Hematopoietic multipotent progenitor cell treated with erythropoietin and hydrocortisone succinate and interleukin-3 and kit ligand, for 17 days (in vitro differentiated cells): Measurements from ENCODE around the gene FAM163B.
"Not testable (repeated sequence)": the region's sequence is repeated elsewhere in the genome, so short reads cannot be mapped to it uniquely, and the experiment has no call there.

Experiments used
- DNase-seq: peaks from one replicate; pipeline ENCODE4 v3.0.0-alpha.2; 2015; ENCODE audit warnings: low spot score

Gene FAM163B

DNA sequence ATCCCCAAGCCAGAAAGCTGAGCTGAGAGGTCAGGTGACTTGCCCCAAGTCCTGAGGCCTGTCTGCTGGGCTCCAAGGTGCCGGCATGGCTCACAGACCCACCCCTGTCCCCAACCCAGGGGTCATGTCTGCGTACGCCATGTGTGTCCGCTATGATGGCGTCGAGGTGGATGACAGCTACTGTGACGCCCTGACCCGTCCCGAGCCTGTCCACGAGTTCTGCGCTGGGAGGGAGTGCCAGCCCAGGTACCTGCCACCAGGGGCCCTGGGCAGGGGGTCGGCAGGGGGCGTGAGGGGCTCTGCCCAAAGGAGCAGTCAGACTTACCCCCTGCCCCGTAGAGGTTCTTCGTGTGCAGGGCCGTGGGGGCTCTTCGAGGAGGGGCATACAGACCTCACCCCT lies 42.4 kb downstream of the FAM163B start:
- no peak for DNase-seq

DNA sequence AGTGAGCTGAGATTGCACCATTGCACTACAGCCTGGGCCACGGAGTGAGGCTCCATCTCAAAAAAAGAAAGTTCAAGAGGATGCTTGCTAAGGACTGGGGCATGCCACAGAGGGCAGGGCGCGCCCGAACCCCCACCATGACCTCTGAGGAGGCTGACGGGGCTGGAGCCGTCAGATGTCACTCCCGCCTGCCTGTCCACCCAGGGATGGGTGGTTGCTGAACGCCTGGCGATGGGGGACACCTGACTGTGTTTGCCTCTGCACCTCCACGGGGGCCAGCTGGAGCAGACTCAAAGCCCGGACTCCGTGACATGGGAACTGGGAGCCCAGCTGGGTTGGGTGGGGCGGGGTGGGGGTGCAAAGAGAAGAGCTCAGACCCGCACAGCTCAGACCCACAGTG lies 42.8 kb downstream of the FAM163B start:
- no peak for DNase-seq

DNA sequence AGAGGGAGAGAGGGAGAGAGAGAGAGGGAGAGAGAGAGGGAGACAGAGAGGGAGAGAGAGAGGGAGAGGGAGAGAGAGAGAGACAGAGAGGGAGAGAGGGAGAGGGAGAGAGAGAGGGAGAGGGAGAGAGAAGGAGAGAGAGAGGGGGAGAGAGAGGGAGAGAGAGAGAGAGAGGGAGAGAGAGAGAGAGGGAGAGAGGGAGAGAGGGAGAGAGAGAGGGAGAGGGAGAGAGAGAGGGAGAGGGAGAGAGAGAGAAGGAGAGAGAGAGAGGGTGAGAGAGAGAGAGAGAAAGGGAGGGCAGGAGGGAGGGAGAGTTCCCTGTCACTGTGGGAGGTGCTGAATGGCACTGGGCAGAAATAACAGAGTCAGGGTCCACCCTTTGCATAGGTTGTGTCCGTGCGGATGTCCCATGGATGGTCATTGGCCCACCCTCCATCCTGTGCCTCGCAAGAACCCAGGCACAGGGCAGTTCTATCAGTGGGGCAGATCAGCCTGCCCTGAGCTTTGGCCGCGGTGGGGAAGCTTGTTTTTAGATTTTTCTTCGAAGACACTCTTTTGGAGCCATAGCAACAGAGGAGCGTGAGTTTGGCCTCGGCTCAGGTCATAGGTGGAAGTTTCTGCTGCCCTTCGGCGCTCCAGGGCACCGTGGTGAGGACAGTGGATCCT lies 44.6 kb downstream of the FAM163B start:
- no peak for DNase-seq

DNA sequence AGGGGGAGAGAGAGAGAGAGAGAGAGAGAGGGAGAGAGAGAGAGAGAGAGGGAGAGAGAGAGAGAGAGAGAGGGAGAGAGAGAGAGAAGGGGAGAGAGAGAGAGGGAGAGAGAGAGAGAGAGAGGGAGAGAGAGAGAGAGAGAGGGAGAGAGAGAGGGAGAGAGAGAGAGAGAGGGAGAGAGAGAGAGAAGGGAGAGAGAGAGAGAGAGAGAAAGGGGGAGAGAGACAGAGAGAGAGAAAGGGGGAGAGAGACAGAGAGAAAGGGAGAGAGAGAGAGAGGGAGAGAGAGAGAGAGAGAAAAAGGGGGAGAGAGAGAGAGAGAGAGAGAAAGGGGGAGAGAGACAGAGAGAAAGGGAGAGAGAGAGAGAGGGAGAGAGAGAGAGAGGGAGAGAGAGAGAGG lies 45.4 kb downstream of the FAM163B start:
- DNase-seq, result not testable (repeated sequence)

DNA sequence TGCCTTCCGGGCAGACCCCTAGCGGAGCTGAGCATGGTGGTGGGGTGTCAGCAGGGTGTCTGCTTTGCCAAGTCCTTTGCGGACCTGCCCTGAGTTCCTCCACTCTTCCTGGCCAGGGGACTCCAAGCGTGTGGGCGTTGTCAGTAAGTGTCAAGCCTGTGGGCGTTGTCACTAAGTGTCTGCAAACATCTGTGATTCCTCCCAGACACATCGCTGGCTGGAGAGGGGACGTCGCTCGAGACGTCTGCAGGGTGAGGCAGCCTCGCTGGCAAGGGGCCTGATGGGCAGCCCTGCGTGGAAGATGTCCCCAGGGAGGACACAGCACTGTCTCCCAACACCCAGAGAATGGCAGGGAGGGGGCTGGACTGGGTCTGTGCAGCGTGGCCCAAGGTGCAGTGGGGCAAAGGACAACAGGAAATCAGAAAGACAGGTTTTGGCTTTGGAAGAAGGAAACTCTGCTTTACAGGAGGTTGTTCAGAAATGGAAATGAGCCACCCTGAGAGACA lies 45.8 kb downstream of the FAM163B start:
- DNase-seq, result no peak

DNA sequence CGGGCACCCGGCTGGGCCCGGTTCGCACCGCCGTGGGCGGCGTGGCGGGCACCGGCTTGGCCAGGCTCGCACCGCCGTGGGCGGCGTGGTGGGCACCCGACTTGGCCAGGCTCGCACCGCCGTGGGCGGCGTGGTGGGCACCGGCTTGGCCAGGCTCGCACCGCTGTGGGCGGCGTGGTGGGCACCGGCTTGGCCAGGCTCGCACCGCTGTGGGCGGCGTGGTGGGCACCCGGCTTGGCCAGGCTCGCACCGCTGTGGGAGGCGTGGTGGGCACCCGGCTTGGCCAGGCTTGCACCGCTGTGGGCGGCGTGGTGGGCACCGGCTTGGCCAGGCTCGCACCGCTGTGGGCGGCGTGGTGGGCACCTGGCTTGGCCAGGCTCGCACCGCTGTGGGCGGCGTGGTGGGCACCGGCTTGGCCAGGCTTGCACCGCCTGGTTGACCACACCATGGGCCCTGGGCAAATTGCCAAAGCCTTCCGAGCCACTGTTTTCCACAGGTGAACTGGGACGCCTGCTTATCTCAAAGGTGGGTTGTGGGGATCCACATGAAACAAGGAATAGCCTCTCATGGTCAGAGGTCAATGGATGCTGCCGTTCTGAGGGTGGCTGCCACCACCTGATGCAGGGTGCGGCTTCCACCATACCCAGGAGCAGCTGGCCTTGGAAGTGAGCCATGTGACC lies 46.4 kb downstream of the FAM163B start:
- no peak for DNase-seq

DNA sequence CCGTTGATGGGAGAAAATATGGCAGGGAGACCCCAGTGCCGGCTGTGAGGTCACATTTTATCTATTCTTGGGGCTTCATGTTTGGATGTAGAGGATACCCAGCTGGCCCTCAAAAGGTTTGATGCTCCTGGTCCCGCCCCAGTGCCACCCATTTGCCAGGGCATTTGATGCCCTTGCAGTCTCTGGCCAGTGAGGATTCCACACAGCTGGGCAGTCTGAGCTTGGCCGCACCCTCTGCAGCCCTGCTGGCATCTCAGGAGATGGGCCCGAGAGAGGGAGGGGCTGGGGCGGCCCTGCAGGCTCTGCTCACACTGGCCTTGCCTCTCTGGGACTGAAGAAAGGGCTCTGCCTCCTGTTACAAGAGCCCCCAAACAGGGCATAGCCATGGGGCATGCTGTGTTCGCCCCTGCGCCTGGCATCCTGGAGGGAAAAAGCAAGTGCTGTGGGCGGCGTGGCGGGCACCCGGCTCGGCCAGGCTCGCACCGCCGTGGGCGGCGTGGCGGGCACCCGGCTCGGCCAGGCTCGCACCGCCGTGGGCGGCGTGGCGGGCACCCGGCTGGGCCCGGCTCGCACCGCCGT lies 47.1 kb downstream of the FAM163B start:
- no peak for DNase-seq

DNA sequence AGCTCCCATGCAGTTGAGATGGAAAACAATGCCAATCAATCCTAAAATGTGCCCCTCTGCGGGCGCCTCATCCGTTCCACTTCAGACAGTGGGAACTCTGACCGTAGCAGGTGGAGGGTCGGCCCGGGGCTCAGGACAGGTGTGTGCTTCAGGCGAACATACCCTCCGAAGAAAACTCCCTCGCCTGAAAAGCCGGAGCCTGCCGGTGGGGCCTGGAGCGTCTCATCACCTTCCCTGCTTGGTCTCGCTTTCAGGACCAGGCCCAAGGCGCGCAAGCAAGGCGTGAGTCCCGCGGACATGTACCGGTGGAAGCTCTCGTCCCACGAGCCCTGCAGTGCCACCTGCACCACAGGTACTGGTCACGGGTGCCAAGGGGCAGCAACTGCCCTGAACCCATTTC lies 48.2 kb downstream of the FAM163B start:
- no peak for DNase-seq

DNA sequence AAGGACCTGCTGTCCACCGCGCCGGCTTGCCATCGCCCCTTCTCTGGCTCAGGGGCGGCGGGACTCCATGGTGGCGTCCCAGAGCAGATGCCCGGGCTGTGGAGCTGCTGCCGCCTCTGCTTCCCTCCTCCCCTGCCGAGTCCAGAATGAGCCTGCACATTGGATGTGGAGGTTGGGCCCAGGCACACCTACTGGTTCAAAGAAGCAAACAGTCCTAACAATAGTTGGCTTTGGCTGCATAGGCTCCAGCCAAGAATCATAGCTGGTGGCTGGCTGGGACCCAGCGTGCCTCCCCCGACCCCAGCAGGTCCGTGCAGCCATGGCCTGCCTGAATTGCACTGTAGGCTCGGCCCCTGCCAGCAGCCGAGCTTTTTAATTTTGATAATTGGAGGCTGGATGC lies 48.9 kb downstream of the FAM163B start:
- DNase-seq, result no peak

DNA sequence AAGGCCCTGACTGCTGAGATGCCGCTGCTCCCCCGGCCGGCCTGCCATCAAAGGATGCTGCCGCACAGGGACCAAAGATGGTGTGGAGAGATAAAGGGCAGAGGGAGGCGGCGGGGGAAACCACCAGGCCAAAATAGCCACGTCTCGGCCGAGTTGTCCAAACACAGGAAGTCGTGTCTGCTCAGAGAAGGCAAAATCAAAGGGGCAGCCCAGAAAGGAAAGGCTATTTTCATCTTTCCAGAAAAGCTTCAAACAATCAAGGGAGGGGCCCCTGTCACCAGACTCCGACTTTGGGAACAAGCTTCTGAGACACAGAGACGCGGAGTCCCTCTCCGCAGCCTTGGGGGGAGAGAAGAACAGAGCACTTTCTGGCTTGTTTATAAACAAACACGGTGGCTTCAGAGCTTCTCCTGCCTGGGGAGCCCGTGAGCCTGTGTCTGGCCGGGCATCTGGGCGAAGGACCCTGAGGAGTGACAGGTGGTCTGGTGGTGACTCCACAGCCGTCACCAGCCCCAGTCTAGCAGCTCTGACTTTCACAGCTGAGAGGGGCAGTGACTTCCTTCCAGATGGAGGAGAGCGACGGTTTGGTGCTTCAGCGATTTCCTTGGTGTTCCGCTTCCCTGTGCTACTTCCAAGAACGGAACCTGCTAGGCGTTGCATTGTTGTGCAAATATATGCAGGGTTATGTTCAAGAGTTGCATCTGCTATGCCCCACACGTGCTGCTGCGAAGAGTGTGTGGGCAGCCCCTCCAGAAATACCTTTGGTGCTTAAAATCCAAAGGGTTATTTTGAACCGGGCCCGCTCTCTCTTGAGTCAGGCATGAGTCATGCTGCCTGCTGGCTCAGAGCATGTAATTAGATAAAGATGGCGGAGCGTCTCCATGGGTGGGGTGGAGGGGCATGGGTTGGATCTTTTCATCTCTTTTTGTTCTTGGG lies 50.7 kb downstream of the FAM163B start:
- no peak for DNase-seq

DNA sequence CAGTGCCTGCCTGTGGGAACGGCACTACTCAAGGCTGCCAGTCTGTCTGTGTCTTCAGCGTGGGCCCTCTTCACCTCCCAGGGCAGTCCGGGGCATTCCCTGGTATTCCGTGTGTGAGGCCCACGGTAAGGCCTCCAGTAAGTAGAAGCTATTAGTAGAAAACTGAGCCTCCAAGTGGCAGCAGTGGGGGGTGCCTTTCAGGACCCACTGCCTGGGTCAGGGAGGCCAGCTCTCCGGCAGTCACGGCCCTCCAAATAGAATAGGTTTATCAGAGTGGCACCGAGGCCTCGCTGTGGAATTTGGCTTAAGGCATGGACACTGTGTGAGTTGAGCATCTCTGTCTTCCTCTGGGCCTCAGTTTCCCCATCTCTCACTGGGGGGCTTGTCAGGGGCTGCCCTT lies 51.6 kb downstream of the FAM163B start:
- no peak for DNase-seq

DNA sequence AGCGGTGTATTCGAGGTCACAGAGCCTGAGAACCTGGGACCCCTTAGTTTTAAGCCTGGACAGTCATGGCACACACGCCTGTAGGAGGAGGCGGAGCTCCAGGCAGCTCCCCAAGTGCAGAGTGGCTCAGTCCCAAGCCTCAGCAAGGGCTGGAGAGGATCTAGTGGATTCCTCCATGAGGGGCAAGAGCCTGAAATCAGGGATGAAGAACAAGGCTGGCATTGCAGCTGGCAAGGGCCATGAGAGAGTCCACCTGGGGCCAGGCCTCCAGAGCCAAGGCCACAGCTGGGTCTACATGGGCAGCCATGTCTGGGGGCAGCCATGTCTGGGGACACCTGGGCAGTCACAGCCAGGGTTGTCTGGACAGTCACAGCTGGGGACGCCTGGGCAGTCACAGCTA lies 52.8 kb downstream of the FAM163B start:
- no peak for DNase-seq

DNA sequence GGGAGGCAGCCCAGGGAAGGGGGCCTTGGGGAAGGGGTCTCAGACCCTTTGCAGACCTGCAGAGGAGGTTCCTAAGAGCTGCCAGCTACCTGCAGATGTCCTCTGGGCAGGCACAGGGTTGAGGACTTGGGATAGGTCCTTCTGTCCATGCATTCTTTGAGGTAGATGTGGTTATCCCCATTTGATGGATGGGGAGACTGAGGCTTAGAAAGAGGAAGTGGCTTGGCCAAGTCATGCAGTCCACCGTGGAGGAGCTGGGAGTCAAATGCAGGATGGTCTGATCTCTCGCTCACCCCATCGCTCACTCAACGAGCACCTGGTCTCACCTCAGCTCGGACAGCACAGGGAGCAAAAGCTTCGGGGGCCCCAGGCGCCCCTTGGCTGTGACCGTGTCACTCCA lies 54.5 kb downstream of the FAM163B start:
- DNase-seq, result no peak

DNA sequence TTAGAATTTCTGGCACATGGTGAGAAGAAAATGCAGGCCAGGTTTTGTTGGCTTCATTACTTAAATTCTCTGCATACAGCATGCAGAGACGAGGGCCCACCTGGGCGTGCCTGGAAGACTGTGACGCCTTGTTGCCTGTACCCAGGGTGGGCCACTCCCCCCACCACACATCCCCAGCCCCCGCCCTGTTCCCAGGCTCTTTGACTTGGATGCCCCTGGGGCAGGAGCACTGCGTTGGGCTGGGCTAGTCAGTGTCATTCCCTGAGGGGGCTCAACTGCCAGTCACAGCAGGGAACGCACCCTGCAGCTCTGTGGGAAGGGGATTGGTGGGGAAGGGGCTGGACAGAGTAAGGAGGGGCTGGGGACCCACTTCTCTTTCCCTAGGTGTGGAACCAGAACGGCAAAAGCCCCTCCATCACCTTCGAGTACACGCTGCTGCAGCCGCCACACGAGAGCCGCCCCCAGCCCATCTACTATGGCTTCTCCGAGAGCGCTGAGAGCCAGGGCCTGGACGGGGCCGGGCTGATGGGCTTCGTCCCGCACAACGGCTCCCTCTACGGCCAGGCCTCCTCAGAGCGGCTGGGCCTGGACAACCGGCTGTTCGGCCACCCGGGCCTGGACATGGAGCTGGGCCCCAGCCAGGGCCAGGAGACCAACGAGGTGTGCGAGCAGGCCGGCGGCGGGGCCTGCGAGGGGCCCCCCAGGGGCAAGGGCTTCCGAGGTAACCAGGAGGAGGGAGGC lies 55.0 kb downstream of the FAM163B start:
- DNase-seq, result no peak

DNA sequence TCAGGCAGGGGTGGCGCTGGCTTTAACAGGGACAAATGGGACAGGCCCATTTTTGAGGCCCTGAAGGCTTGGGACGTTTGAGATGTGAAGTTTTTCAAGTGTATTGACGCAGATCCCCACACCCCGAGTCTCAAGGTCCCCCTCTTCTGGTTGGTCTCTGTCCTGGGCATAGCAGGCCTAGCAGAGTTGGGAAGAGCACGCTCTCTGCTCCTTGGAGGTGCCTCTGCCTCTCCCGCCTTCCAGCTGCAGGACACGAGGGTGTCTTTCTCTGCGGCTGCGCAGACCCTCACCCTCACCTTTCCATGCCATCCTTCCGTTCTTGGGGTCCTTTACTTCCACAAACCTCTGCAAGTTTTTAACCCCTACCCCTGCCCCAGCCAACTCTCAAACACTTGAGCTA lies 56.1 kb downstream of the FAM163B start:
- no peak for DNase-seq

DNA sequence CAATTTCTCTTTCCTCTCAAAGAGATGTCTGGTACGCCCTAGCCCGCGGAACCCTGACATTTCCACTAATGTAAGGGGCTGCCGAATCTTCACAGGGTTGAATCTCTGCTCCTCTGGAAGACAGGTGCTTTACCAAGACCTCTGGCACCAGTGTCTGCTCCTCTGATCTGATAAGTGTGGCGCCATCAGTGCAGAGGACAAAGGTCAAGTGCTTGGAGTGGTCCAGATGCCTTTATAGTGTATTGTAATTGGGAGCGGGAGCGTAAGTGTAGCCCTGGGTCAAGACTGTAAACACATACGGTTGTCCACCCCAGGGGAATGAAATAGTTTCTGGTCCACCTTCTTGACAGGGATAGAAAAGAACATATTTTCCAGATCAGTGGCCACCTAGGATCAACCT lies 57.0 kb downstream of the FAM163B start:
- DNase-seq, result no peak

DNA sequence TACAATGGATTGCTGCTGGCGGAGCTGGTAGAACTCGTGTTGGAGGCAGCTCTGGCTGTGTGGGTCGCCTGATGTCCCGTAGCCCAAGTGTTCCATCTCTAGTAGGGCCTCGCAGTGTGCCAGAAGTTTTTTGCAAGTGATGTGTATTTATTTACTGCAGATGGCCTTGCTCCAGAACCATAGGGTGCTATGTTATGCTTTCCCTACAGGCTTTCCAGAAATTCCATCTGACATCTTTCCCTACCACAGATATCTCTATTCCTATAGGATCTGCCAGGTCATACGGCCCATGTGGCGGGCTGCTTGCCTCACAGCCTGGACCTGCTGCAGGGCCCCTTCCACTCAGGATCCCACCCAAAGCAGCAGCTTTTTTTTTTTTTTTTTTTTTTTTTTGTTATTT lies 57.7 kb downstream of the FAM163B start:
- DNase-seq, result no peak

DNA sequence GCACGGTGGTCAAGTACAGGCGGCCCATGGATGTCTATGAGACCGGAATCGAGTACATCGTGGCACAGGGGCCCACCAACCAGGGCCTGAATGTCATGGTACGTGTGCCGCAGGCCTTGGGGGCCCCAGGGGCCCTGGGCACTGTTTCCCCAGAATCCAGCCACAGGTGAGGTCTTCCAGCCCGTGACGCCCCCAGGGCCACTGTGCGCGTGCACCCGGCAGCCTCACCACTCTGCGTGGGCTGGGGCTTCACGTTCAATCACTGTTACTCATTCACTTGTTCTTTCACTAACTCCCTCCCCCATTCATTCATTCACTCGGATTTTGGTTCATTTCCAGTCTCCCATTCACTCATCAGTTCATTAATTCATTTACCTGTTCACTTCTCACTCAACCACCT lies 62.1 kb downstream of the FAM163B start:
- DNase-seq, result no peak

DNA sequence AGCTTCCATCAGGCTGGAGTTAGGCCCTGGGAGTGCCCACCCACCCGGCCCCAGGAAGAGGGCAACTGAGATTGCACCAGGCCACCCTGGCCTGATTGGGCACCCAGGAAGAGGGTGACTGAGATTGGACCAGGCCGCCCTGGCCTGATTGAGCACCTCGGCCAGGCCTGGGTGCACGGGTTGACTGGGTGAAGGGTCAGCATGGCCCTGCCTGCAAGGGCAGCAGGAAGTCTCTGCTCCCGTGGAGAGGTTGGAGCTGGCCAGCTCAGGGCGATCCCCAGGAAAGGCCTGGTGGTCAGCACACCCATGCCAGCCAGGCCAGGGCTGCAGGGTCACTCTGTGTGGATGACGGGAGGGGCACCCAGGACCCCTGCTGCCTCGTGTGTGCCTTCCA lies 62.9 kb downstream of the FAM163B start:
- no peak for DNase-seq

DNA sequence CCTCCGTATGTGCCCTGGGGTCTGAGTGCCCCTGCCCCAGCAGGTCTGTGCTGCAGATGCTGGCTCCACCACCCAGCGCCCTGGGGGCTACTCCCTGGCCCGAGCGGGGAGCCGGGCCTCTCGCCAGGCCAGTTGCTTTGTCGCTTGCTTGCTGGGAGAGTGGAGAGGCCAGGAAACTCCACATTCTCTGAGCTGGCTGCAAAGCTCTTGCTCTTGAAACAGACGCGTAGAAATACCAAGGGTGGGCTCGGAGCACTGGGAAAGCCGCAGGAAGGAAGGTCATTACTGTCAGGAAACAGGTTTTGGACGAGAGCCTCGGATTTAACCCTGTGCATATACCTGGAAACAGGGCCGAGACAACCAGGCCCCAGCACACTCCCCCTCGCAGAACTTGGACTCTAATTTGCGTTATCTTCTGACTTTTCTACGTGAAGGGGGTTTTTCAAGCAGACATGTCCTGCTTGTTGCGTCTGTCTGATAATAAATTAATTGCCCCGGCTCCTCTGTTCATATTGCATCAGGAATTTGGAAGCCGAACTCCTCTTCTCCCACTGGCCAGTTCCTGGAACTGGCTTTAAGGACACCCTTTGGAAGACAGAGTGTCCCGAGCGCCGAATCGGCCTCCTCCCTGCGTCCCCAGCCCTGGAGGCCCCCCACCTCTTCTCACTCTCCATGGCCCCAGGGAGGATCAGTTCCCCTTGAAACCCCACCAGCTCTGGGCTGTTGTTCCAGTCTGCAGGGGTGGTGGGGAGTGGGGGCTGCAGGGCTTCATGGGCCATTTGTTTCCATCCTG lies 63.5 kb downstream of the FAM163B start:
- no peak for DNase-seq
